Choroid plexus epithelial cell (primary cell): ENCODE data around the gene PLCH2.

Source experiments
- DNase-seq: peaks from one replicate; pipeline ENCODE4 v3.0.0-alpha.2; 2010; ENCODE audit warnings: low read depth
- H3K4me3 ChIP-seq: 2 replicates; pipeline ENCODE4 v1.5.1; 2011; ENCODE audit warnings: low read depth, mild to moderate bottlenecking, control low read depth, low read length, moderate library complexity
- CTCF ChIP-seq: conservative IDR thresholded peaks from 2 replicates; pipeline ENCODE4 v1.5.1; 2011; ENCODE audit warnings: low read depth, mild to moderate bottlenecking, control low read depth, inconsistent platforms, low read length, moderate library complexity

Gene PLCH2

GRCh38 chr1:2516124-2516523, 40.0 kb downstream of the PLCH2 start:
- no peak overlapping the region for H3K4me3 ChIP-seq
- no peak for DNase-seq
- TF ChIP-seq CTCF: no peak

- no peak for TF ChIP-seq CTCF
- no peak overlapping the region for H3K4me3 ChIP-seq
- DNase-seq: no peak
Observed at GRCh38 chr1:2516946-2517345, 40.9 kb downstream of the PLCH2 start.

GRCh38 chr1:2517966-2518365, 41.9 kb downstream of the PLCH2 start:
- no peak for TF ChIP-seq CTCF
- DNase-seq: no peak
- no peak overlapping the region for H3K4me3 ChIP-seq

- no peak for DNase-seq
- H3K4me3 ChIP-seq: no peak overlapping the region
- TF ChIP-seq CTCF: no peak
Observed at GRCh38 chr1:2518528-2518927, 42.4 kb downstream of the PLCH2 start.

GRCh38 chr1:2519029-2519685, 43.1 kb downstream of the PLCH2 start:
- no peak for TF ChIP-seq CTCF
- no peak overlapping the region for H3K4me3 ChIP-seq
- no peak for DNase-seq

- no peak overlapping the region for H3K4me3 ChIP-seq
- DNase-seq: no peak
- TF ChIP-seq CTCF: no peak
Observed at GRCh38 chr1:2519729-2520128, 43.6 kb downstream of the PLCH2 start.

- H3K4me3 ChIP-seq: no peak overlapping the region
- TF ChIP-seq CTCF: no peak
- no peak for DNase-seq
Observed at GRCh38 chr1:2520206-2520605, 44.1 kb downstream of the PLCH2 start.
